Measurements from ENCODE around the gene VPS16. TPM values are rescaled to one million over a fixed set of nuclear protein-coding genes. Genes with fewer than 3 reads are reported as not detected.
A peak's percentile ranks its signal among the peaks of the same experiment; 100 is the strongest.

Gene VPS16
- total and polyA plus RNA-seq, 2 donors (not counting 1 experiment from before 2014, with no cell fraction given), result 32.9 to 46.1 TPM

DNA sequence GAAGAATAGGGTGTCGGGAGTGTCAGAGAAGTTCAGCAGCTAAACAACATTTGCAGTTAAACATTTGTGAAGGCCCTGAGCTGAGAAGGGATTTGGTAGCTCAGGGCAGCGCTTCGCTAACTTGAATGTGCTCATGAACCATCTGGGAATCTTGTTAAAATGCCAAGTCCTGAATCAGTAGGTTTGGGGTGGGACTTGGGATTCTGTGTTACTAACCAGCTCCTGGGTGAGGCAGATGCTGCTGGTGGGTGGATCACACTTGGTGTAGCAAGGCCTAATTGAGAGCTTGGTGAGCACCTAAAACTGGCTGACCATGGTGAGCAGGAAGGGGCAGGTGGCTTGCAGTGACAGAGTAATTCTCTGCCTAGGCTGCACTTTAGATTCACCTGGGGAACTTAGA is 38.6 kb downstream of the VPS16 start:
- no peak overlapping the region for H3K9ac ChIP-seq (ENCODE audit: insufficient read depth, low read length)
- H3K36me3 ChIP-seq (ENCODE audit: control insufficient read depth, insufficient read depth, low read length), result peaks cover 1% of the 10 kb centered on the region
- TF ChIP-seq, protein P1, sequence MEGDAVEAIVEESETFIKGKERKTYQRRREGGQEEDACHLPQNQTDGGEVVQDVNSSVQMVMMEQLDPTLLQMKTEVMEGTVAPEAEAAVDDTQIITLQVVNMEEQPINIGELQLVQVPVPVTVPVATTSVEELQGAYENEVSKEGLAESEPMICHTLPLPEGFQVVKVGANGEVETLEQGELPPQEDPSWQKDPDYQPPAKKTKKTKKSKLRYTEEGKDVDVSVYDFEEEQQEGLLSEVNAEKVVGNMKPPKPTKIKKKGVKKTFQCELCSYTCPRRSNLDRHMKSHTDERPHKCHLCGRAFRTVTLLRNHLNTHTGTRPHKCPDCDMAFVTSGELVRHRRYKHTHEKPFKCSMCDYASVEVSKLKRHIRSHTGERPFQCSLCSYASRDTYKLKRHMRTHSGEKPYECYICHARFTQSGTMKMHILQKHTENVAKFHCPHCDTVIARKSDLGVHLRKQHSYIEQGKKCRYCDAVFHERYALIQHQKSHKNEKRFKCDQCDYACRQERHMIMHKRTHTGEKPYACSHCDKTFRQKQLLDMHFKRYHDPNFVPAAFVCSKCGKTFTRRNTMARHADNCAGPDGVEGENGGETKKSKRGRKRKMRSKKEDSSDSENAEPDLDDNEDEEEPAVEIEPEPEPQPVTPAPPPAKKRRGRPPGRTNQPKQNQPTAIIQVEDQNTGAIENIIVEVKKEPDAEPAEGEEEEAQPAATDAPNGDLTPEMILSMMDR (conservative IDR thresholded peaks at IDR 0.05 in 1 of 2, IDR thresholded peaks at IDR 0.05 in 1 of 2; ENCODE audit: low read depth in 1 of 2, low read length in 2 of 2), result no peak
- no peak for TF ChIP-seq EZH2 (IDR thresholded peaks at IDR 0.05; ENCODE audit: low read length, missing control alignments)
- H3K27me3 ChIP-seq (ENCODE audit: control insufficient read depth, insufficient read depth, low read length), result no peaks in the 10 kb centered on the region
- H2AFZ ChIP-seq (ENCODE audit: low read length), result no peak overlapping the region
- H3K27ac ChIP-seq (ENCODE audit: insufficient read depth, low read length), result peak overlapping the region; percentile 29
- DNase-seq (ENCODE audit: low read depth in 2 of 2), result peak; percentile 88 to 91
- peaks cover 11% of the 10 kb centered on the region for H3K4me1 ChIP-seq (ENCODE audit: control insufficient read depth, extremely low read depth, insufficient read depth, low read length)
- no peak overlapping the region for H3K4me3 ChIP-seq (replicated peaks in 1 of 4; ENCODE audit: control extremely low read depth in 1 of 4, insufficient read depth in 1 of 4, low read depth in 3 of 4, low read length in 4 of 4)
- peak overlapping the region; percentile 41 for H3K4me2 ChIP-seq (ENCODE audit: extremely low read depth, insufficient read depth, low read length)
- H4K20me1 ChIP-seq (ENCODE audit: control insufficient read depth, extremely low read depth, insufficient read depth, low read length), result no peaks in the 10 kb centered on the region
- no peaks in the 10 kb centered on the region for H3K9me3 ChIP-seq (ENCODE audit: control insufficient read depth, insufficient read depth, low read depth, low read length)
- peaks cover 44% of the 10 kb centered on the region for H3K79me2 ChIP-seq (ENCODE audit: control insufficient read depth, insufficient read depth, low read length)

DNA sequence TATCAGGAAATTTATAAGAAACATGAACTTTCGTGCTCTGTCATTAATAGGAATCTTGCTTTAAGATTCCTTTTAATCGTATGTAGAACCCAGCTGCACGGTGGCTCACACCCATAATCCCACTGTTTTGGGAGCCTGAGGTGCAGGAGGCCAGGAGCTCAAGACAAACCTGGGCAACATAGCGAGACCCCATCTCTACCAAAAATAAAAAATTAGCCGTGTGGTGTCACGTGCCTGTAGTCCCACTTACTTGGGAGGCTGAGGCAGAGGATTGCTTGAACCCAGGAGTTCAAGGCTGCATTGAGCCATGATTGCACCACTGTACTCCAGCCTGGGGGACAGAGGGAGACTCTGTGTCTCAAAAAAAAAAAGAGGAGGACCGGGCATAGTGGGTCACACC is 40.1 kb downstream of the VPS16 start:
- Histone ChIP-seq H3K9ac (ENCODE audit: insufficient read depth, low read length) (no peak overlapping the region), H3K4me1 (ENCODE audit: control insufficient read depth, extremely low read depth, insufficient read depth, low read length) (peaks cover 8% of the 10 kb centered on the region), H3K27me3 (ENCODE audit: control insufficient read depth, insufficient read depth, low read length) (no peaks in the 10 kb centered on the region), H3K9me3 (ENCODE audit: control insufficient read depth, insufficient read depth, low read depth, low read length) (no peaks in the 10 kb centered on the region), H3K79me2 (ENCODE audit: control insufficient read depth, insufficient read depth, low read length) (peaks cover 35% of the 10 kb centered on the region), H3K4me2 (ENCODE audit: extremely low read depth, insufficient read depth, low read length) (no peak overlapping the region), H3K27ac (ENCODE audit: insufficient read depth, low read length) (no peak overlapping the region), H3K36me3 (ENCODE audit: control insufficient read depth, insufficient read depth, low read length) (peaks cover 1% of the 10 kb centered on the region), H4K20me1 (ENCODE audit: control insufficient read depth, extremely low read depth, insufficient read depth, low read length) (no peaks in the 10 kb centered on the region), H3K4me3 (replicated peaks in 1 of 4; ENCODE audit: control extremely low read depth in 1 of 4, insufficient read depth in 1 of 4, low read depth in 3 of 4, low read length in 4 of 4) (no peak overlapping the region), H2AFZ (ENCODE audit: low read length) (no peak overlapping the region)
- TF ChIP-seq EZH2 (IDR thresholded peaks at IDR 0.05; ENCODE audit: low read length, missing control alignments), result no peak
- TF ChIP-seq, protein P1 (conservative IDR thresholded peaks at IDR 0.05 in 1 of 2, IDR thresholded peaks at IDR 0.05 in 1 of 2; ENCODE audit: low read depth in 1 of 2, low read length in 2 of 2), result no peak
- no peak for DNase-seq (ENCODE audit: low read depth in 2 of 2)

DNA sequence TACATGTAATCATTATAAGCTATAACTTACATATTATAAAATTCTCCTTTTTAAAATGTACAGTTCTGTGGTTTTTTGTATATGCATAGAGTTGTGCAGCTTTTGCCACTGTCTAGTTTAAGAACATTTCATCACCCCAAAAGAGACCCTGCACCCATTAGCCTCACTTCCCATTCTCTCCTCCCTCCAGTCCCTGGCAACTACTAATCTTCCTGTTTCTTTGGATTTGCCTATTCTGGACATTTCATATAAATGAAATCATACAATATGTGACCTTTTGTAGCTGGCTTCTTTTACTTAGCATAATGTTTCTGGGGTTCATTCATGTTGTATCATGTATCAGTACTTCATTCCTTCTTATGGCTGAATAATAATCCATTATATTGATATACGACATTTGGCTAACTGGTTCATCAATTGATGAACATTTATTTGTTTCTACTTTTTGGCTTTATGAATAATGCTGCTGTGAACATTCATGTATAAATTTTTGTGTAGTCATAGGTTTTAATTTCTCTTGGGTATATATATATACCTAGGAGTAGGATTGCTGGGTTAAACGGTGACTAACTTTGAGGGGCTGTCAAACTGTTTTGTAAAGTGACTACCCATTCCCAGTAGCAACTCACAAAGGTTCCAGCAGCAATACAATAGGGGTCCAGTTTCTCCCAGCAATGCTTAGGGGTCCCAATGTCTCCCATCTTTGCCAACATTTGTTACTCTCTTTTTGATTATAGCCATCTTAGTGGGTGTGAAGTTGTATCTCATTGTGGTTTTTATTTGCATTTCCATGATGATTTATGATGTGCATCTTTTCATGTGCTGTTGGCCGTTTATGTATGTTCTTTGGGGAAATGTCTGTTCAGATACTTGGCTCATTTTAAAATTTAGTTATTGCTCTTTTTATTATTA is 43.4 kb downstream of the VPS16 start:
- H3K4me2 ChIP-seq (ENCODE audit: extremely low read depth, insufficient read depth, low read length), result no peak overlapping the region
- DNase-seq (ENCODE audit: low read depth in 2 of 2), result no peak
- H3K4me3 ChIP-seq (replicated peaks in 1 of 4; ENCODE audit: control extremely low read depth in 1 of 4, insufficient read depth in 1 of 4, low read depth in 3 of 4, low read length in 4 of 4), result no peak overlapping the region
- no peak overlapping the region for H2AFZ ChIP-seq (ENCODE audit: low read length)
- H3K27ac ChIP-seq (ENCODE audit: insufficient read depth, low read length), result no peak overlapping the region
- peaks cover 42% of the 10 kb centered on the region for H3K79me2 ChIP-seq (ENCODE audit: control insufficient read depth, insufficient read depth, low read length)
- no peaks in the 10 kb centered on the region for H3K27me3 ChIP-seq (ENCODE audit: control insufficient read depth, insufficient read depth, low read length)
- no peaks in the 10 kb centered on the region for H4K20me1 ChIP-seq (ENCODE audit: control insufficient read depth, extremely low read depth, insufficient read depth, low read length)
- no peaks in the 10 kb centered on the region for H3K9me3 ChIP-seq (ENCODE audit: control insufficient read depth, insufficient read depth, low read depth, low read length)
- no peaks in the 10 kb centered on the region for H3K36me3 ChIP-seq (ENCODE audit: control insufficient read depth, insufficient read depth, low read length)
- H3K9ac ChIP-seq (ENCODE audit: insufficient read depth, low read length), result no peak overlapping the region
- peaks cover 3% of the 10 kb centered on the region for H3K4me1 ChIP-seq (ENCODE audit: control insufficient read depth, extremely low read depth, insufficient read depth, low read length)
- no peak for TF ChIP-seq EZH2 (IDR thresholded peaks at IDR 0.05; ENCODE audit: low read length, missing control alignments)
- TF ChIP-seq, protein P1 (conservative IDR thresholded peaks at IDR 0.05 in 1 of 2, IDR thresholded peaks at IDR 0.05 in 1 of 2; ENCODE audit: low read depth in 1 of 2, low read length in 2 of 2), result no peak

Data from fibroblast of lung (primary cell).